ENCODE data around the gene CH25H. TPM values are rescaled to one million over a fixed set of nuclear protein-coding genes. Genes with fewer than 3 reads are reported as not detected.
A peak's percentile ranks its signal among the peaks of the same experiment; 100 is the strongest.

The CH25H gene
- polyA plus RNA-seq, 1 donor (not counting 4 experiments of a cell fraction or from before 2014, with no cell fraction given) = 0.37 TPM

- Histone ChIP-seq H3K27me3 (ENCODE audit: control insufficient read depth, extremely low read depth, insufficient read depth, low read length) (no peaks in the 10 kb centered on the region), H3K9ac (ENCODE audit: control insufficient read depth, extremely low read depth, insufficient read depth, low read length) (no peak overlapping the region), H3K9me3 (ENCODE audit: control insufficient read depth, low read depth, low read length) (no peaks in the 10 kb centered on the region), H3K79me2 (ENCODE audit: control insufficient read depth, insufficient read depth, low read length) (no peaks in the 10 kb centered on the region), H3K4me1 (ENCODE audit: control insufficient read depth, extremely low read depth, insufficient read depth, low read length) (no peaks in the 10 kb centered on the region), H3K27ac (ENCODE audit: control insufficient read depth, insufficient read depth, low read length) (no peak overlapping the region), H3K4me3 (ENCODE audit: control insufficient read depth in 2 of 3, extremely low read depth in 1 of 3, insufficient read depth in 2 of 3, low read depth in 1 of 3, low read length in 3 of 3) (no peak overlapping the region), H3K9me1 (ENCODE audit: control insufficient read depth, extremely low read depth, insufficient read depth, low read length) (no peaks in the 10 kb centered on the region), H4K20me1 (ENCODE audit: control insufficient read depth, extremely low read depth, insufficient read depth, low read length) (no peaks in the 10 kb centered on the region), H3K36me3 (ENCODE audit: control insufficient read depth in 2 of 2, extremely low read depth in 1 of 2, insufficient read depth in 2 of 2, low read length in 2 of 2) (peaks cover 6 to 21% of the 10 kb centered on the region in 2 experiments), H3K4me2 (ENCODE audit: control insufficient read depth, extremely low read depth, insufficient read depth, low read depth, low read length) (no peak overlapping the region), H2AFZ (ENCODE audit: control insufficient read depth, low read length) (no peak overlapping the region)
- DNase-seq (ENCODE audit: low read depth, low spot score) = no peak
- no peak for FAIRE-seq
- dilution Hi-C loops (cut with MboI; ENCODE audit: extremely low pct_ligation_motif_present, low sequenced_read_pairs) = no loop called here
- TF ChIP-seq EZH2 (IDR thresholded peaks at IDR 0.05; ENCODE audit: low read length) (no peak), CTCF (optimal IDR thresholded peaks at IDR 0.05 in 1 of 3, IDR thresholded peaks at IDR 0.05 in 1 of 3, conservative IDR thresholded peaks at IDR 0.05 in 1 of 3; ENCODE audit: extremely low read depth in 1 of 3, insufficient read depth in 2 of 3, low read length in 3 of 3) (peak in 2 of 3 experiments; percentile 36 to 52)
These were observed 17.8 kb upstream of the CH25H start for GRCh38 chr10:89224739-89225443.

GRCh38 chr10:89221919-89222318 lies 14.8 kb upstream of the CH25H start:
- Histone ChIP-seq H3K4me3 (ENCODE audit: control insufficient read depth in 2 of 3, extremely low read depth in 1 of 3, insufficient read depth in 2 of 3, low read depth in 1 of 3, low read length in 3 of 3) (no peak overlapping the region), H3K36me3 (ENCODE audit: control insufficient read depth in 2 of 2, extremely low read depth in 1 of 2, insufficient read depth in 2 of 2, low read length in 2 of 2) (peaks cover 3 to 14% of the 10 kb centered on the region in 2 experiments), H3K27ac (ENCODE audit: control insufficient read depth, insufficient read depth, low read length) (no peak overlapping the region), H3K27me3 (ENCODE audit: control insufficient read depth, extremely low read depth, insufficient read depth, low read length) (no peaks in the 10 kb centered on the region), H2AFZ (ENCODE audit: control insufficient read depth, low read length) (no peak overlapping the region), H3K9me3 (ENCODE audit: control insufficient read depth, low read depth, low read length) (no peaks in the 10 kb centered on the region), H3K4me1 (ENCODE audit: control insufficient read depth, extremely low read depth, insufficient read depth, low read length) (peaks cover 11% of the 10 kb centered on the region), H3K9me1 (ENCODE audit: control insufficient read depth, extremely low read depth, insufficient read depth, low read length) (no peaks in the 10 kb centered on the region), H3K4me2 (ENCODE audit: control insufficient read depth, extremely low read depth, insufficient read depth, low read depth, low read length) (no peak overlapping the region), H3K79me2 (ENCODE audit: control insufficient read depth, insufficient read depth, low read length) (no peaks in the 10 kb centered on the region), H4K20me1 (ENCODE audit: control insufficient read depth, extremely low read depth, insufficient read depth, low read length) (no peaks in the 10 kb centered on the region), H3K9ac (ENCODE audit: control insufficient read depth, extremely low read depth, insufficient read depth, low read length) (no peak overlapping the region)
- FAIRE-seq (no peak), DNase-seq (ENCODE audit: low read depth, low spot score) (no peak)
- dilution Hi-C loops (cut with MboI; ENCODE audit: extremely low pct_ligation_motif_present, low sequenced_read_pairs) = no loop called here
- no peak for TF ChIP-seq CTCF (optimal IDR thresholded peaks at IDR 0.05 in 1 of 3, IDR thresholded peaks at IDR 0.05 in 1 of 3, conservative IDR thresholded peaks at IDR 0.05 in 1 of 3; ENCODE audit: extremely low read depth in 1 of 3, insufficient read depth in 2 of 3, low read length in 3 of 3)
- no peak for TF ChIP-seq EZH2 (IDR thresholded peaks at IDR 0.05; ENCODE audit: low read length)
